PC-3 (cell line): ENCODE results near the gene ECHDC3.

Experiments
- EZH2 ChIP-seq: fragments of 300-600 bp; sonication (generic); IDR thresholded peaks from one replicate; pipeline ENCODE4 v1.6.1; 2017; ENCODE audit warnings: antibody characterized with exemption, mild to moderate bottlenecking, low read length; ENCODE audit not compliant: unreplicated experiment
- EZH2phosphoT487 ChIP-seq: fragments of 300-600 bp; sonication (generic); IDR thresholded peaks from 2 replicates; pipeline ENCODE4 v1.6.1; 2018; ENCODE audit warnings: mild to moderate bottlenecking, antibody characterized with exemption, low read length, borderline replicate concordance
- TF ChIP-seq, protein P1 (sequence below): fragments of 300-600 bp; sonication (generic); conservative IDR thresholded peaks from 2 replicates; pipeline ENCODE4 v1.5.1; 2017; ENCODE audit warnings: antibody characterized with exemption, low read depth, mild to moderate bottlenecking, low read length

GRCh38 chr10:11693376-11693775, 48.8 kb upstream of the ECHDC3 start:
- TF ChIP-seq, protein P1, sequence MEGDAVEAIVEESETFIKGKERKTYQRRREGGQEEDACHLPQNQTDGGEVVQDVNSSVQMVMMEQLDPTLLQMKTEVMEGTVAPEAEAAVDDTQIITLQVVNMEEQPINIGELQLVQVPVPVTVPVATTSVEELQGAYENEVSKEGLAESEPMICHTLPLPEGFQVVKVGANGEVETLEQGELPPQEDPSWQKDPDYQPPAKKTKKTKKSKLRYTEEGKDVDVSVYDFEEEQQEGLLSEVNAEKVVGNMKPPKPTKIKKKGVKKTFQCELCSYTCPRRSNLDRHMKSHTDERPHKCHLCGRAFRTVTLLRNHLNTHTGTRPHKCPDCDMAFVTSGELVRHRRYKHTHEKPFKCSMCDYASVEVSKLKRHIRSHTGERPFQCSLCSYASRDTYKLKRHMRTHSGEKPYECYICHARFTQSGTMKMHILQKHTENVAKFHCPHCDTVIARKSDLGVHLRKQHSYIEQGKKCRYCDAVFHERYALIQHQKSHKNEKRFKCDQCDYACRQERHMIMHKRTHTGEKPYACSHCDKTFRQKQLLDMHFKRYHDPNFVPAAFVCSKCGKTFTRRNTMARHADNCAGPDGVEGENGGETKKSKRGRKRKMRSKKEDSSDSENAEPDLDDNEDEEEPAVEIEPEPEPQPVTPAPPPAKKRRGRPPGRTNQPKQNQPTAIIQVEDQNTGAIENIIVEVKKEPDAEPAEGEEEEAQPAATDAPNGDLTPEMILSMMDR, result no peak
- no peak for TF ChIP-seq EZH2
- no peak for TF ChIP-seq EZH2phosphoT487
